ENCODE results near the gene DCBLD1. TPM values are rescaled to one million over a fixed set of nuclear protein-coding genes. Genes with fewer than 3 reads are reported as not detected.
A peak's percentile ranks its signal among the peaks of the same experiment; 100 is the strongest.

DCBLD1 gene
- total and polyA plus RNA-seq, 2 of the 4 experiments (the other 2 are of a cell fraction): 21.1 to 27.8 TPM

- Histone ChIP-seq H3K4me2 (ENCODE audit: low read depth, low read length) (peak overlapping the region; percentile 3), H3K18ac (ENCODE audit: low read depth, low read length) (peak overlapping the region; percentile 38), H4K8ac (ENCODE audit: low read depth in 2 of 2, low read length in 2 of 2) (peak overlapping the region; percentile 48 to 53), H2BK15ac (ENCODE audit: low read depth, low read length) (peak overlapping the region; percentile 86), H4K91ac (ENCODE audit: insufficient read depth, low read depth, low read length) (peak overlapping the region; percentile 77), H2AK9ac (replicated peaks; ENCODE audit: low read depth, low read length, poor library complexity) (peak overlapping the region; percentile 13), H2BK120ac (ENCODE audit: low read depth, low read length) (peak overlapping the region; percentile 87), H3K56ac (ENCODE audit: extremely low read depth, insufficient read depth, low read length) (peak overlapping the region; percentile 54; the same call in 1 of the 2 replicates), H3K4me1 (ENCODE audit: control insufficient read depth, insufficient read depth, low read length) (peaks cover 13% of the 10 kb centered on the region), H2BK5ac (ENCODE audit: low read depth, low read length, poor library complexity, severe bottlenecking) (peak overlapping the region; percentile 8), H3K14ac (replicated peaks; ENCODE audit: low read depth, low read length) (peak overlapping the region; percentile 84), H3K9me1 (ENCODE audit: insufficient read depth, low read length) (peaks cover 12% of the 10 kb centered on the region), H3K4me3 (ENCODE audit: insufficient read depth, low read depth, low read length) (no peak overlapping the region), H3K23ac (ENCODE audit: low read depth, low read length) (peak overlapping the region; percentile 76), H3K9ac (ENCODE audit: low read depth, low read length) (no peak overlapping the region; the same call in 1 of the 2 replicates), H4K20me1 (ENCODE audit: insufficient read depth, low read length) (no peaks in the 10 kb centered on the region), H3K9me3 (ENCODE audit: control insufficient read depth, insufficient read depth, low read length) (no peaks in the 10 kb centered on the region), H4K5ac (ENCODE audit: low read depth, low read length) (peak overlapping the region; percentile 65), H2AK5ac (ENCODE audit: low read depth, low read length) (peak overlapping the region; percentile 72), H3K36me3 (ENCODE audit: control insufficient read depth, insufficient read depth, low read length) (no peaks in the 10 kb centered on the region), H3K27ac (ENCODE audit: insufficient read depth, low read length) (peak overlapping the region; percentile 1), H3K79me1 (ENCODE audit: low read depth in 1 of 2, low read length in 2 of 2) (no peaks in the 10 kb centered on the region), H2AFZ (replicated peaks; ENCODE audit: low read length, poor library complexity) (peak overlapping the region; percentile 6), H2BK20ac (ENCODE audit: low read depth, low read length) (peak overlapping the region; percentile 88), H3K27me3 (ENCODE audit: control insufficient read depth, insufficient read depth, low read length) (no peaks in the 10 kb centered on the region), H3K4ac (ENCODE audit: low read depth, low read length) (peak overlapping the region; percentile 95)
- no CpG with 5 or more reads among the region's 5 CpGs for WGBS, 2 experiments (ENCODE audit: extremely low coverage in 2 of 2, insufficient read length in 1 of 2)
- POLR2A ChIA-PET (ENCODE audit: unreplicated experiment): no interaction called here
- CTCF ChIA-PET: no interaction called here
- ATAC-seq (ENCODE audit: low read depth) (no peak), DNase-seq (no peak)
- intact Hi-C loops (cut with micrococcal nuclease): loop anchor here (2.0 kb wide), 1 partner anchor 101 kb away; no protein-coding TSS in a partner anchor
- in situ Hi-C loops (cut with MboI; ENCODE audit: low sequenced_read_pairs): loop anchor here (5.0 kb wide), 2 partner anchors 104 to 154 kb away; partner anchors contain the start of gene GOPC
- TF ChIP-seq FOS (IDR thresholded peaks at IDR 0.05; ENCODE audit: low read depth, low read length): no peak
- TF ChIP-seq CEBPB (IDR thresholded peaks at IDR 0.05; ENCODE audit: low read depth, low read length): no peak
- TF ChIP-seq SMC3 (IDR thresholded peaks at IDR 0.05; ENCODE audit: low read depth, low read length): no peak
- no peak for TF ChIP-seq MXI1 (IDR thresholded peaks at IDR 0.05; ENCODE audit: borderline replicate concordance, low read depth, low read length)
- TF ChIP-seq CTCF (conservative IDR thresholded peaks at IDR 0.05; ENCODE audit: low read depth, low read length): no peak
- no peak for TF ChIP-seq BHLHE40 (IDR thresholded peaks at IDR 0.05; ENCODE audit: low read depth, low read length)
- no peak for TF ChIP-seq RAD21 (IDR thresholded peaks at IDR 0.05; ENCODE audit: low read length)
- TF ChIP-seq NFE2L2 (IDR thresholded peaks at IDR 0.05; ENCODE audit: low read depth, low read length): no peak
- no peak for TF ChIP-seq ELK1 (IDR thresholded peaks at IDR 0.05; ENCODE audit: borderline replicate concordance, low read depth, low read length)
- no peak for TF ChIP-seq USF2 (IDR thresholded peaks at IDR 0.05; ENCODE audit: low read depth, low read length)
- TF ChIP-seq CHD1 (IDR thresholded peaks at IDR 0.05; ENCODE audit: low read depth, low read length): no peak
- no peak for TF ChIP-seq MAFK (IDR thresholded peaks at IDR 0.05; ENCODE audit: low read depth, low read length)
- no peak for TF ChIP-seq POLR2A (IDR thresholded peaks at IDR 0.05; ENCODE audit: low read depth, low read length)
- no peak for TF ChIP-seq RFX5 (IDR thresholded peaks at IDR 0.05; ENCODE audit: low read depth, low read length)
- TF ChIP-seq RCOR1 (IDR thresholded peaks at IDR 0.05; ENCODE audit: insufficient replicate concordance, low read length): no peak
- TF ChIP-seq MAZ (IDR thresholded peaks at IDR 0.05; ENCODE audit: borderline replicate concordance, low read depth, low read length): no peak
- dilution Hi-C loops (cut with HindIII; ENCODE audit: low sequenced_read_pairs, unreplicated experiment): no loop called here
- no TSS peak for BruUV-seq (replicated peaks)
Measured at GRCh38 chr6:117448011-117448410, 34.5 kb upstream of the DCBLD1 start.
